Umbilical cord (tissue), 2 donors: ENCODE results near the gene AP3S2. TPM values are rescaled to one million over a fixed set of nuclear protein-coding genes. Genes with fewer than 3 reads are reported as not detected.

Source experiments
- DNase-seq: peaks from one replicate; pipeline ENCODE4 v3.0.0-alpha.2; 2015; ENCODE audit warnings: low spot score
- total RNA-seq: library from RNA; depleted of rRNA; stranded (reverse); fragments of >200 nt; gene quantifications from one replicate; pipeline ENCODE4 v1.2.3, GENCODE V29; 2014; ENCODE audit warnings: low replicate concordance; ENCODE audit not compliant: insufficient read depth

AP3S2 gene
- total RNA-seq, 1 donor from 2014 or later = 65.2 TPM

DNA sequence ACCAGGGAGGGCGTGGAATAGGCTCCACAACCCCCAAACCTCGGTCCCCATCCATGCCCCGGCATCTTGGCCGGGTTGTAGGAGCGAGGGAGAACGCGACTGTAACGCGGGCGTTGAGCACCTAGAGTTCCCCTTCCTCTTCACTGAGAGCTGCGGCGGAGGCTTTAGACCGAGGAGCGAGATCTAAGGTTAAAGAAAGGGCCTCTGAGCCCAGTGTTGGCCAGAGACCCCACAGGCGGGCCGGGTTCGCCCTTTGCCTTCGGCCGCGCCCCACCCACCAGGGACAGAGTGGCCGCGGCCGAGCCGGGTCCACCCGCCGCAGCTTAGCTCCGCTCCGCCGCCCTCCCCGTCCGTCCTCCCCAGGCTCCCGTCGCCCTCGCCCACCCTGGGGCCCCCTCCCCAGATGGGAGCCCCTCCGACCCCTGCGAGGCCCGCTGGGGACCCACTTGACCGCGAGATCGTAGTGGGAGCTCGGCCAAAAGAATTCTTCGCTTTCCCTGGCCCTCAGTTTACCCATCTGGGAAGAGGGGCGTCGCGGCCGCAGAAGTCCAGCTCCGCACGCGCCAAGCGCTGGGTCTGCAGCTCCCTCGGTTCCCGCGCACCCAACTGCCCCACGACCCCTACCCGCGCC lies 79.6 kb downstream of the AP3S2 start:
- no peak for DNase-seq

GRCh38 chr15:89813381-89814111 lies 80.2 kb downstream of the AP3S2 start:
- no peak for DNase-seq

GRCh38 chr15:89812847-89813320 lies 80.9 kb downstream of the AP3S2 start:
- DNase-seq = no peak

GRCh38 chr15:89812011-89812846 lies 81.6 kb downstream of the AP3S2 start:
- DNase-seq = no peak

GRCh38 chr15:89810837-89811236 lies 83.0 kb downstream of the AP3S2 start:
- no peak for DNase-seq

DNA sequence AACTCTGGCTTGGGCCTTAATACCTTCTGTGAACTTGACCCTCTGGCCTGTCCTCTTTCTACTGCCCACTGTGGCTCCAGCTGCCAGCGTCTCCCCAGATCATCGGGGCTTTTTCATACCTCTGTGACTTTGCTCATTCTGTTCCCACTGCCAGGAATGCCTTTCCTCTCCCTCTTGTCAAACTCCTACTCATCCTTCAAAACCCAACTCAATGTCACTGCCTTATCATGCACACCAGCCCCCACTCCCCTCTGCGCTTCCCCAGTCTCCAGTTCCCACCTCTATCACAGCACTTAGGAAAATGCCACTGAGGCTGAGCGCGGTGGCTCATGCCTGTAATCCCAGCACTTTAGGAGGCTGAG lies 84.0 kb downstream of the AP3S2 start:
- DNase-seq = no peak

- DNase-seq = no peak
Observed at GRCh38 chr15:89809093-89809786, 84.6 kb downstream of the AP3S2 start.

DNA sequence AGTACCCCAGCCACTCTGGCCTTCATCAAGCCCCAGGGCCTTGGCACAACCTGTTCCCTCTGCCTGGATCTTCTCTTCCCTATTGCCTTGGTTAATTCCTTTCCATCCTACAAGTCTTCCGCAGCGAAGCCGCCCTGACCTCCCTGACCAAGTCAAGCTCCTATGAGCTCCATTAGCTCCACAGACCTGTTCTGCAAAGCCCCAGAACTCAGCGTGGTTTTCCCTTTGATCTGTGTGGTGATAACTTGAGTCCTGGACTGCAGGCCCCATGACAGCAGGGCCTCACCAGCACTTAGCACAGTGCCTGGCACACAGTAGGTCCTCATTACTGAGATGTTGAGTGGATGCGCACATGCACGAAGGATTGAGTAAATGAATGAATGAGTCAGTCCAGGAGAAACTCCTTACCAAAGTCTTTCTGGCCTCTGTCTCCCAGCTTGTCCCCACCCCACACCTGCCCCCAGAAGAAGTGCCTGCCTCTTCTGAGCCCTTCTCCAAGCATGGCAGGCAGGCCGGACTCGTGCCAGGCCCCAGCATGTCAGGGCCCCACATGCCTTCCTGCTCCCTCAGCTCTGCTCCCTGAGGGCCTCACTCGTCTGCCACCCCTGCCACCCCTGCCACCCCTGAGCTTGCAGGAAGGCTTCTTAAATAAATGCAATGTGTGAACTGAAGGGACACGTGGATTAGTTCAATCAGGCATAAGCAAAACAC lies 85.5 kb downstream of the AP3S2 start:
- no peak for DNase-seq

DNA sequence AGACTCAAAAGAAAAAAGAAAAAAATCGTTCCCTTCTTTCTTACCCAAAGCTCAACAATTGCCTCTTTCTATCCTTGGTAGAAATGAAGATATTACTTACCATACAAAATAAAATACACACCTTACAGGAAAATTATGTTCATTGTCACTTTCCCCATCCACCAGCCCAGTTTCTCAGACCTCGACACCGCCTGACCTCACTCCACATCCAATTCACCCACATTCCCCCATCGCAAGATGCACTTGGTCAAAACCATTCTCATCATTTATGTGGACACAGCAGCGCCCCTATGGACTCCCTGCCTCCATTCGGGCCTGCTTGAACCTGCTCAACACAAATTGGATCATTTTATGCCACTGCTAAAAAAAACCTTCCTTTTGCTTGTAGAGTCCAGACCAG lies 86.1 kb downstream of the AP3S2 start:
- no peak for DNase-seq

DNA sequence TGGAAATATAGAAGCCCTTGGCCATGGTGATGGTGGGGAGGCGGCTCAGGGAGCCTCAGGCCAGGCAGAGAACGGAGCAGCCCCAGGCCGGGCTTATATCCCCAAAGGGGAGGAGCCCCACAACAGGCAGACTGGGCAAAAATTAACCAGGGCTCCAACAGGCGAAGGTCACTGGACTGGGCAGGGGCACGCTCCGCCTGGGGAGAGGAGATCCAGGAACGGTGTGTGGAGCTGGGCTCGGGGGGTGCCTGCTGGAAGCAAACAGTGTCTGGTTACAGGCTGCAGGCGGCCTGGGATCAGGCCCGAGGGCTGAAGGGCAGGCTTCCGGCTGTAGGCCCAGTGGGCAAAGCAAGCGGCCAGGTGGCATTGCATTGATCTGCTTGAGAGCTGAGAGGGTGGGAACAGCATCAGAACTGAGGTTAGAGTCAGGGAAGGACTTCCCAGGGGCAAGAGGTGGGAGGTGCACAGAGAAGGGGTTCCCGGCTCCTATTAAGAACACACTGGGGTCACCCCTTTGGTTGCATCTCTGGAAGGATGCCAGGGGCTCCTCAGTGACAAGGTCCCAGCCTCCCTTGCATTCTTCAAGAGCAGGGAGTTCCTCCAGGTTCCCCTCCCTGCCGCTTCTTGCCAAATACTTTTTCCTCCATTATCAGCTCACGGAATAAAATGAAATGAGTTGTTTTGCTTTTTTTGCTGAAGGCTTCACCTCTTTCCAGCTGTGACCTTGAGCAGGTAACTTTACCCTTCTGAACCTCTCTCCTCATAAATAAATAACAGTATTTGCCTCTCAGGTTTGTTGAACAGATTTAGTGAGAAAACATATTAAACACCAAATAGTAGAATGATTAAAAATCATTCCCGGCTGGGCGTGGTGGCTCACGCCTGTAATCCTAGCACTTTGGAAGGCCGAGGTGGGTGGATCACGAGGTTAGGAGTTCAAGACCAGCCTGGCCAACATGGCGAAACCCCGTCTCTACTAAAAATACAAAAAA lies 86.9 kb downstream of the AP3S2 start:
- no peak for DNase-seq

DNA sequence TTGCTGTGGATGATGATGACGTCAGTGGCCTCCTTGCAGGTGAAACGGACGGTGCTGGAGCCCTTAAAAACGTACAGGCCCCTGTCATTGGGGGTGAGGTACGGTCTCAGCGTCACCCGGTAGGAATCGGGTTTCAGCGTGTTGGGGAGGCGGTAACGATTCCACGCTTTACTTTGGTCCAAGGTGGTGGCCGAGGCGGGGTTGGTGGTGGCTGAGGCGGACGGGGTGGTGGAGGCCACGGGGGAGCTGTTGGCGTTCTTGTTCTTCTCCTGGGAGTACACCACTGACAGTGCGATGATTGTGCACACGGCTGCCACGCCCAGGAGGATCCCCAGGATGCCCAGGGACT lies 87.6 kb downstream of the AP3S2 start:
- no peak for DNase-seq

GRCh38 chr15:89805241-89806209 lies 88.3 kb downstream of the AP3S2 start:
- DNase-seq = no peak

- DNase-seq = no peak
Observed at GRCh38 chr15:89803941-89804800, 89.6 kb downstream of the AP3S2 start.

GRCh38 chr15:89802986-89803824 lies 90.6 kb downstream of the AP3S2 start:
- no peak for DNase-seq

- DNase-seq = no peak
Observed at GRCh38 chr15:89802231-89802928, 91.4 kb downstream of the AP3S2 start.

DNA sequence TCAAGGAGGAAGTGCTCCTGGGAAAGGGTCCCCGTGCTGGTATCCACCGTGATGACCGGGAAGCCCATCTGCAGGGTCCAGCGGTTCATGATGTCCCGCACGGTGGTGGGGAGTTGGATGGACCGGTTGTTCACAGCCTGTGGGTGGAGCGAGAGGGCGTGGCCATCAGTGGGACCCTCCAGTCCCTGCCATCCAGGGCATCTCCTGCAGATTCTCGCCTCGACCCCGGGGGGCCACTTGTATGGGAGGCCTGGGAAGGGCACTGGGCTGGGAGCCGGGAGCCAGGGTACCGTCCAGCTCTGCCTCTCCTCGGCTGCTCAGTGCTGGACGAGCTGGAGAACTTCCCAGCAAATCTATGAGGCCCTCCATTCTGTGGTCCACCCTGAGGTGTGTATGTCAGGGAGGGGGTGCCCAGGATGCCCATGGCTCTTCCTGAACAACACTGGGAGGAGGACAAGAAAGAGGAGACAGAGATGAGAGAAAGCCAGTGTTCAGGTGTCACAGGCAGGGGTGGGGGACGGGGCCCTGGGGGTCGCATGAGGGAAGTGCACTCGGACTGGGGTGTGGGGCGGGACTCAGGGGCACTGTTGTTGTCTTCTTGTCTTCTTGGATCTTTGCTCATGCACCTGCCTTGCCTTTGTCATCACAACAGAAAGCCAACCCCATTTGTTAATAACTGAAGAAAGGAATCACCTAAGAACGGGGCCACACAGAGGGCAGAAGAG lies 92.2 kb downstream of the AP3S2 start:
- DNase-seq = no peak
